ENCODE data around the gene USP25.

Gene USP25

DNA sequence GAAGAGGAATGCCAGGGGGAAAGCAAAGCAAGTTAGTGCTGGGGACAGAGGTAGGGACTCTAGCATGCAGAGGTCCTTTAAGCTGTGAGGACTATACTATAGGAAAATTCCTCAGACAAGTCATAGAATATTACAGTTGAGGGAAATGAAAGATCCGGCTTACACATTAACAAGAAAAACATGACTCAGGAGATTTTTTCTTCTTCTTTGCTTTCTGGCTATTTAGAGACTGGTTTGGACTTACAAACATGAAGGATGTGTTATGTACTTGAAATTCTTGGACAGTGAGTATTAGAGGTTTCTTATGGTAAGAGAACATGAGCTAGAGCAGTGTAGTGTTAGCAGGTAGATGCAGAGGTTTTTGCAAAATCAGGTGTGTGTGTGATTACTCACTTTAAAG lies 24.9 kb downstream of the USP25 start:
- Histone ChIP-seq H3K4me1 (ENCODE audit: control insufficient read depth, low read length) (no peaks in the 10 kb centered on the region), H3K27me3 (ENCODE audit: control insufficient read depth, low read length) (no peaks in the 10 kb centered on the region), H3K27ac (ENCODE audit: low read depth, low read length) (no peak overlapping the region), H3K4me2 (ENCODE audit: low read length) (no peak overlapping the region), H4K20me1 (ENCODE audit: control insufficient read depth, insufficient read depth, low read depth, low read length) (no peaks in the 10 kb centered on the region), H3K4me3 (ENCODE audit: low read length) (no peak overlapping the region), H3K79me2 (ENCODE audit: control insufficient read depth, low read length) (peaks cover 95% of the 10 kb centered on the region), H3F3A (ENCODE audit: control insufficient read depth, insufficient read depth) (no peaks in the 10 kb centered on the region), H3K9me3 (ENCODE audit: control insufficient read depth, insufficient read depth, low read length) (peaks cover 7% of the 10 kb centered on the region; the same call in 1 of the 2 replicates), H3K36me3 (ENCODE audit: control insufficient read depth, low read length) (no peaks in the 10 kb centered on the region; the same call in 1 of the 2 replicates), H3K9me2 (replicated peaks; ENCODE audit: control insufficient read depth, low read length) (no peaks in the 10 kb centered on the region)
- TF ChIP-seq EZH2phosphoT487 (IDR thresholded peaks at IDR 0.05; ENCODE audit: borderline replicate concordance, low read length), result no peak
- TF ChIP-seq, protein P1, sequence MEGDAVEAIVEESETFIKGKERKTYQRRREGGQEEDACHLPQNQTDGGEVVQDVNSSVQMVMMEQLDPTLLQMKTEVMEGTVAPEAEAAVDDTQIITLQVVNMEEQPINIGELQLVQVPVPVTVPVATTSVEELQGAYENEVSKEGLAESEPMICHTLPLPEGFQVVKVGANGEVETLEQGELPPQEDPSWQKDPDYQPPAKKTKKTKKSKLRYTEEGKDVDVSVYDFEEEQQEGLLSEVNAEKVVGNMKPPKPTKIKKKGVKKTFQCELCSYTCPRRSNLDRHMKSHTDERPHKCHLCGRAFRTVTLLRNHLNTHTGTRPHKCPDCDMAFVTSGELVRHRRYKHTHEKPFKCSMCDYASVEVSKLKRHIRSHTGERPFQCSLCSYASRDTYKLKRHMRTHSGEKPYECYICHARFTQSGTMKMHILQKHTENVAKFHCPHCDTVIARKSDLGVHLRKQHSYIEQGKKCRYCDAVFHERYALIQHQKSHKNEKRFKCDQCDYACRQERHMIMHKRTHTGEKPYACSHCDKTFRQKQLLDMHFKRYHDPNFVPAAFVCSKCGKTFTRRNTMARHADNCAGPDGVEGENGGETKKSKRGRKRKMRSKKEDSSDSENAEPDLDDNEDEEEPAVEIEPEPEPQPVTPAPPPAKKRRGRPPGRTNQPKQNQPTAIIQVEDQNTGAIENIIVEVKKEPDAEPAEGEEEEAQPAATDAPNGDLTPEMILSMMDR (IDR thresholded peaks at IDR 0.05; ENCODE audit: low read depth, low read length, poor library complexity, severe bottlenecking), result no peak

DNA sequence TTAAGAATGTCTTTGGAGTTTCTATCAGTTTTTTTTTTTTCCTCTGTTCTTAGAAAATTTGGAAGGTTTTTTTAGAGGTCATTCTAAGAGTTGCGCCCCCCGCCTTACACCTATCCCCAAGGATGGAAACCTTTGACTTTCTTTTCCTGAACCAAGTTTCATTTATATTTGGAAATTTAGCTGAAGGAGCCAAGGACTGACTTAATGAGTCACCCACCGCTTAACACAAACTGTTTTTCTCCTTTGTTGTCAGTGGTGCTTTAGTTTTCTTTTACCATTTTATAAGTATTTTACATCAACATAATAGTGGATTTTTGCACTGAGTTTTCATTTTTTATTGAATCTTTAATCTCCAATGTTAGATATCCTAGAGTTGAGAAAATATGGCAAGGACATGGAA lies 25.3 kb downstream of the USP25 start:
- no peak overlapping the region for H3K27ac ChIP-seq (ENCODE audit: low read depth, low read length)
- no peaks in the 10 kb centered on the region for H3F3A ChIP-seq (ENCODE audit: control insufficient read depth, insufficient read depth)
- TF ChIP-seq, protein P1 (IDR thresholded peaks at IDR 0.05; ENCODE audit: low read depth, low read length, poor library complexity, severe bottlenecking), result no peak
- TF ChIP-seq EZH2phosphoT487 (IDR thresholded peaks at IDR 0.05; ENCODE audit: borderline replicate concordance, low read length), result no peak
- no peak overlapping the region for H3K4me3 ChIP-seq (ENCODE audit: low read length)
- H4K20me1 ChIP-seq (ENCODE audit: control insufficient read depth, insufficient read depth, low read depth, low read length), result no peaks in the 10 kb centered on the region
- H3K79me2 ChIP-seq (ENCODE audit: control insufficient read depth, low read length), result peaks cover 95% of the 10 kb centered on the region
- H3K4me1 ChIP-seq (ENCODE audit: control insufficient read depth, low read length), result no peaks in the 10 kb centered on the region
- H3K4me2 ChIP-seq (ENCODE audit: low read length), result no peak overlapping the region
- peaks cover 7% of the 10 kb centered on the region; the same call in 1 of the 2 replicates for H3K9me3 ChIP-seq (ENCODE audit: control insufficient read depth, insufficient read depth, low read length)
- H3K36me3 ChIP-seq (ENCODE audit: control insufficient read depth, low read length), result no peaks in the 10 kb centered on the region; the same call in 1 of the 2 replicates
- H3K27me3 ChIP-seq (ENCODE audit: control insufficient read depth, low read length), result no peaks in the 10 kb centered on the region
- H3K9me2 ChIP-seq (replicated peaks; ENCODE audit: control insufficient read depth, low read length), result no peaks in the 10 kb centered on the region

DNA sequence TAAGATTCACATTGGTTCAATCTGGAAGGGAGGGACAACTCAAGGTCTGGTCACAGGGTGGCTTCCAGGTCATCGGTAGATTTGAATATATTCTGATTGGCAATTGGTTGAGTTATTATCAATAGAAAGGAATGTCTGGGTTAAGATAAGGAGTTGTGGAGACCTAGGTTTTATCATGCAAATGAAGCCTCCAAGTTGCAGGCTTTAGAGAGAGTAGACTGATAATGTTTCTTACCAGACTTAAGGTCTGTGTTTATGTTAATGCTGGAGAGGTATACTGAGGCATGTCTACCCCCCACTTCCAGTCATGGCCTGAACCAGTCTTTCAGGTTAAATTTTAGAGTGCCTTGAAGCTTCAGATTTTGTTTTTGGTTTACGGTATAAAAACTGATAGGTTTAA lies 29.7 kb downstream of the USP25 start:
- Histone ChIP-seq H3F3A (ENCODE audit: control insufficient read depth, insufficient read depth) (no peaks in the 10 kb centered on the region), H3K9me3 (ENCODE audit: control insufficient read depth, insufficient read depth, low read length) (peaks cover 7% of the 10 kb centered on the region; the same call in 1 of the 2 replicates), H3K9me2 (replicated peaks; ENCODE audit: control insufficient read depth, low read length) (no peaks in the 10 kb centered on the region), H3K79me2 (ENCODE audit: control insufficient read depth, low read length) (peaks cover 92% of the 10 kb centered on the region), H3K4me1 (ENCODE audit: control insufficient read depth, low read length) (no peaks in the 10 kb centered on the region), H3K4me2 (ENCODE audit: low read length) (no peak overlapping the region), H3K4me3 (ENCODE audit: low read length) (no peak overlapping the region), H3K27me3 (ENCODE audit: control insufficient read depth, low read length) (no peaks in the 10 kb centered on the region), H3K36me3 (ENCODE audit: control insufficient read depth, low read length) (peaks cover 9% of the 10 kb centered on the region), H3K27ac (ENCODE audit: low read depth, low read length) (no peak overlapping the region), H4K20me1 (ENCODE audit: control insufficient read depth, insufficient read depth, low read depth, low read length) (no peaks in the 10 kb centered on the region)
- TF ChIP-seq, protein P1 (IDR thresholded peaks at IDR 0.05; ENCODE audit: low read depth, low read length, poor library complexity, severe bottlenecking), result no peak
- TF ChIP-seq EZH2phosphoT487 (IDR thresholded peaks at IDR 0.05; ENCODE audit: borderline replicate concordance, low read length), result no peak

Data from DOHH2 (cell line).